Keratinocyte (primary cell): ENCODE measurements around the gene HCRT. TPM values are rescaled to one million over a fixed set of nuclear protein-coding genes. Genes with fewer than 3 reads are reported as not detected.
"Not testable (repeated sequence)": the region's sequence is repeated elsewhere in the genome, so short reads cannot be mapped to it uniquely, and the experiment has no call there.

Source experiments
- DNase-seq: peaks from one replicate; pipeline ENCODE4 v3.0.0-alpha.2; 2011; ENCODE audit warnings: low read depth, missing footprints, low spot score
- FAIRE-seq: peaks from 2 replicates; lab custom pipeline; 2011; peaks lifted over from hg19 to GRCh38; lab: Jason Lieb, UNC
- H2AFZ ChIP-seq: 2 replicates; pipeline ENCODE4 v1.6.0; 2012; ENCODE audit warnings: low read length, control low read depth, inconsistent platforms; ENCODE audit not compliant: control insufficient read depth
- H3K27ac ChIP-seq: 2 replicates; pipeline ENCODE4 v1.5.1; 2011; ENCODE audit warnings: low read length; ENCODE audit not compliant: control insufficient read depth, insufficient read depth
- H3K27me3 ChIP-seq: 3 replicates; pipeline ENCODE4 v1.6.0; 2011; ENCODE audit warnings: low read length; ENCODE audit not compliant: control insufficient read depth, insufficient read depth; ENCODE audit errors: extremely low read depth
- H3K36me3 ChIP-seq, 2 experiments: 2 replicates in 1 of 2; 3 replicates in 1 of 2; pipeline ENCODE4 v1.5.1; 2011; ENCODE audit warnings: low read length in 2 of 2, mild to moderate bottlenecking in 1 of 2; ENCODE audit not compliant: control insufficient read depth in 2 of 2, insufficient read depth in 2 of 2; ENCODE audit errors: extremely low read depth in 1 of 2
- H3K4me1 ChIP-seq: 3 replicates; pipeline ENCODE4 v1.5.1; 2011; ENCODE audit warnings: low read length; ENCODE audit not compliant: control insufficient read depth, insufficient read depth; ENCODE audit errors: extremely low read depth
- H3K4me2 ChIP-seq: 3 replicates; pipeline ENCODE4 v1.6.0; 2011; ENCODE audit warnings: low read depth, low read length; ENCODE audit not compliant: control insufficient read depth, insufficient read depth; ENCODE audit errors: extremely low read depth
- H3K4me3 ChIP-seq, 3 experiments: fragments of 200-600 bp in 1 of 3; sonication (generic) in 1 of 3; 2 replicates in 2 of 3; 3 replicates in 1 of 3; pipeline ENCODE4 v1.5.1; 2011 to 2016; ENCODE audit warnings: low read length in 3 of 3, mild to moderate bottlenecking in 3 of 3, control low read depth in 2 of 3, inconsistent platforms in 1 of 3, low read depth in 1 of 3, mixed read lengths in 1 of 3, mixed run types in 1 of 3, moderate library complexity in 1 of 3; ENCODE audit not compliant: control insufficient read depth in 2 of 3, insufficient read depth in 2 of 3; ENCODE audit errors: extremely low read depth in 1 of 3
- H3K79me2 ChIP-seq: 2 replicates; pipeline ENCODE4 v1.6.0; 2012; ENCODE audit warnings: low read length; ENCODE audit not compliant: control insufficient read depth, insufficient read depth
- H3K9ac ChIP-seq: 3 replicates; pipeline ENCODE4 v1.6.0; 2011; ENCODE audit warnings: low read length; ENCODE audit not compliant: control insufficient read depth, insufficient read depth; ENCODE audit errors: extremely low read depth
- H3K9me1 ChIP-seq: 3 replicates; pipeline ENCODE4 v1.6.0; 2011; ENCODE audit warnings: low read length; ENCODE audit not compliant: control insufficient read depth, insufficient read depth; ENCODE audit errors: extremely low read depth
- H3K9me3 ChIP-seq: 2 replicates; pipeline ENCODE4 v1.5.1; 2012; ENCODE audit warnings: low read depth, low read length; ENCODE audit not compliant: control insufficient read depth
- H4K20me1 ChIP-seq: 3 replicates; pipeline ENCODE4 v1.6.0; 2011; ENCODE audit warnings: low read length; ENCODE audit not compliant: control insufficient read depth, insufficient read depth; ENCODE audit errors: extremely low read depth
- EZH2 ChIP-seq: IDR thresholded peaks from one replicate; pipeline ENCODE4 v1.6.1; 2012; ENCODE audit warnings: inconsistent platforms, mild to moderate bottlenecking, low read length, moderate library complexity
- dilution Hi-C: fragments of 300-500 bp; cut with MboI; formaldehyde crosslinking; loops from one replicate; pipeline ENCODE4 v1.7.0; 2020; ENCODE audit warnings: low sequenced_read_pairs; ENCODE audit not compliant: extremely low pct_ligation_motif_present
- polyA plus RNA-seq, 5 experiments: library from polyadenylated mRNA; depleted of rRNA in 3 of 5; stranded (reverse) in 3 of 5; stranded (forward) in 1 of 5; unstranded in 1 of 5; fragments of >200 nt; gene quantifications; 1 replicate in 1 of 5; 2 replicates in 3 of 5; 3 replicates in 1 of 5; pipeline versions ENCODE4 v1.2.1 to v1.2.3, GENCODE V29; 2011 to 2012; ENCODE audit warnings: missing spikeins in 2 of 5, low read depth in 1 of 5, low replicate concordance in 1 of 5
- TF ChIP-seq, protein P1 (sequence below), 3 experiments: IDR thresholded peaks in 1 of 3; conservative IDR thresholded peaks in 1 of 3; optimal IDR thresholded peaks in 1 of 3; 2 replicates in 2 of 3; 3 replicates in 1 of 3; pipeline versions ENCODE3 to v1.5.1; 2011; ENCODE audit warnings: low read length in 3 of 3, mild to moderate bottlenecking in 3 of 3, moderate library complexity in 2 of 3, control low read depth in 1 of 3, inconsistent platforms in 1 of 3; ENCODE audit not compliant: insufficient read depth in 2 of 3; ENCODE audit errors: extremely low read depth in 1 of 3

The HCRT gene
- polyA plus RNA-seq, 1 donor (not counting 4 experiments of a cell fraction or from before 2014, with no cell fraction given), result not detected

DNA sequence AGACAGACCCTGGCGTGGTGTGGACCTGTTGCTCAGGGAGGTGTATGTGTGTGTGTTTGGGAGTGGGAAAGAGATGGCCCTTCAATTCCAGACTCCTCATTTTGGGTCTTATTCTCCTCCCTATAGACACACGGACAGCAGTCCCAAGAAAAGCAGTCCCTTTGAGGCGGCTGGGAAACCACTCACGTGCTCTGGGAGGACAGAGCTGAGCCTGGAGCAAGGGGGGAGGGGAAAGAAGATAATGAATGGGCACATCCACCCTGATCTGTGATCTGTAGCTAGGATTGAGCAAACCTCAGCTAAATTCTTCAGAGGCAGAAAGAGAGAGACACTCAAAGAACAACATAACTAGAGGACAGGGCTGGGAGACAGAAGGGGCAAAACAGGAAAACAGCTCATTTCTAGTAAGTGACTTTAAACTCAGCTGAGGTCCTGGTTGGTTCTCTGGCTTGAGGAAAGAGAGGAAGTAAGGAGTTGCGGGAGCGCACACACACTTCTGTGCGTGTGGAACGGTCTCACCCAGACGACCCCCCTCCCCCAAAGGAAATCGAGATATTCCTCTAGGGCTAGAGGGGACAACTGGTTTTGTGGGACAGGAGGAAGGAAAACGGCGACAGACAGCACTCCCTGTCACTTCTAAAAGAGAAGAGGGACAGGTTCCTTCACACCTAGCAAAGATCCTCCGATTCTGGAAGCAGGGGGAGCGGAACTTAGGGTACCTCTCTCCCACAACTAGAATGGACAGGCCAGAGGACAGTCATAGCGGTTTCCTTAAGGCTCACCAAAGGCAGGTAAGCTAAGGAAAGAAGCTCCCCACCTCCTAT is 31.1 kb downstream of the HCRT start:
- TF ChIP-seq EZH2, result no peak
- TF ChIP-seq, protein P1, sequence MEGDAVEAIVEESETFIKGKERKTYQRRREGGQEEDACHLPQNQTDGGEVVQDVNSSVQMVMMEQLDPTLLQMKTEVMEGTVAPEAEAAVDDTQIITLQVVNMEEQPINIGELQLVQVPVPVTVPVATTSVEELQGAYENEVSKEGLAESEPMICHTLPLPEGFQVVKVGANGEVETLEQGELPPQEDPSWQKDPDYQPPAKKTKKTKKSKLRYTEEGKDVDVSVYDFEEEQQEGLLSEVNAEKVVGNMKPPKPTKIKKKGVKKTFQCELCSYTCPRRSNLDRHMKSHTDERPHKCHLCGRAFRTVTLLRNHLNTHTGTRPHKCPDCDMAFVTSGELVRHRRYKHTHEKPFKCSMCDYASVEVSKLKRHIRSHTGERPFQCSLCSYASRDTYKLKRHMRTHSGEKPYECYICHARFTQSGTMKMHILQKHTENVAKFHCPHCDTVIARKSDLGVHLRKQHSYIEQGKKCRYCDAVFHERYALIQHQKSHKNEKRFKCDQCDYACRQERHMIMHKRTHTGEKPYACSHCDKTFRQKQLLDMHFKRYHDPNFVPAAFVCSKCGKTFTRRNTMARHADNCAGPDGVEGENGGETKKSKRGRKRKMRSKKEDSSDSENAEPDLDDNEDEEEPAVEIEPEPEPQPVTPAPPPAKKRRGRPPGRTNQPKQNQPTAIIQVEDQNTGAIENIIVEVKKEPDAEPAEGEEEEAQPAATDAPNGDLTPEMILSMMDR (optimal IDR thresholded peaks at IDR 0.05 in 1 of 3, IDR thresholded peaks at IDR 0.05 in 1 of 3, conservative IDR thresholded peaks at IDR 0.05 in 1 of 3; ENCODE audit: extremely low read depth in 1 of 3, insufficient read depth in 2 of 3, low read length in 3 of 3), result no peak
- Histone ChIP-seq H3K9ac (peak overlapping the region; percentile 98), H3K4me1 (peaks cover 17% of the 10 kb centered on the region), H3K4me3 (peak overlapping the region; percentile 81 to 99 (median 99)), H3K36me3 (peaks cover 8% of the 10 kb centered on the region in 2 experiments), H3K4me2 (peak overlapping the region; percentile 99), H3K9me1 (no peaks in the 10 kb centered on the region), H3K9me3 (no peaks in the 10 kb centered on the region), H3K79me2 (peaks cover 53% of the 10 kb centered on the region), H4K20me1 (peaks cover 3% of the 10 kb centered on the region), H3K27me3 (no peaks in the 10 kb centered on the region), H2AFZ (peak overlapping the region; percentile 53), H3K27ac (peak overlapping the region; percentile 86)
- dilution Hi-C loops, result no loop called here
- peak; percentile 59 for FAIRE-seq
- no peak for DNase-seq

DNA sequence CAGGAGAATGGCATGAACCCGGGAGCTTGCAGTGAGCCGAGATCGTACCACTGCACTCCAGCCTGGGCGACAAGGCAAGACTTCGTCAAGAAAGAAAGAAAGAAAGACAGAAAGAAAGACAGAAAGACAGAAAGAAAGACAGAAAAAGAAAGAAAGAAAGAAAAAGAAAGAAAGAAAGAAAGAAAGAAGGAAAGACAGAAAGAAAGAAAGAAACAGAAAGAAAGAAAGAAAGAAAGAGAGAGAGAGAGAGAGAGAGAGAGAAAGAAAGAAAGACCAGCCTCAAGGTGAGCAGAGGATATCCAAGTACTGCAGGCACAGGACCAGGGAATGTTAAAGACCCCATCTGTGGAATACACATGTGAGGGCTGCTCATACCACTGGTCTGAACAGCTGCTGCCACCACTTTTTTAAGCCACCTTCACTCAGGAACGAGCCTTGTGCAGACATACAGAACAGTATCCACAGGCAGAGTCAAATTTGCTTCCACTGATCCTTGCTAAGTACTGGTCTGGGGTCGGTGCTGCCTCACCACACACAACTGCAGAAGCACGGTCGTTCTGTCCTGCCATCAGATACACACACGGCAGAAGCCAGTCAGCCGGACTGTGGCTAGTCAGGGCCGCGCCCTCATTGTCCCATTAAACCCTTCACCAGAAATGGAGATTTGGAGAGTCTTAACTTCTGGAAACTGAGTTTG is 38.2 kb downstream of the HCRT start:
- no peak overlapping the region for H3K4me3 ChIP-seq
- no peak overlapping the region for H2AFZ ChIP-seq
- H3K9me1 ChIP-seq, result no peaks in the 10 kb centered on the region
- H3K9me3 ChIP-seq, result no peaks in the 10 kb centered on the region
- peaks cover 22 to 31% of the 10 kb centered on the region in 2 experiments for H3K36me3 ChIP-seq
- H4K20me1 ChIP-seq, result peaks cover 8% of the 10 kb centered on the region
- no peaks in the 10 kb centered on the region for H3K27me3 ChIP-seq
- TF ChIP-seq EZH2, result no peak
- no peak overlapping the region for H3K4me2 ChIP-seq
- H3K27ac ChIP-seq, result no peak overlapping the region
- dilution Hi-C loops, result no loop called here
- no peak overlapping the region for H3K9ac ChIP-seq
- no peaks in the 10 kb centered on the region for H3K4me1 ChIP-seq
- H3K79me2 ChIP-seq, result peaks cover 80% of the 10 kb centered on the region
- DNase-seq (no peak), FAIRE-seq (no peak)

DNA sequence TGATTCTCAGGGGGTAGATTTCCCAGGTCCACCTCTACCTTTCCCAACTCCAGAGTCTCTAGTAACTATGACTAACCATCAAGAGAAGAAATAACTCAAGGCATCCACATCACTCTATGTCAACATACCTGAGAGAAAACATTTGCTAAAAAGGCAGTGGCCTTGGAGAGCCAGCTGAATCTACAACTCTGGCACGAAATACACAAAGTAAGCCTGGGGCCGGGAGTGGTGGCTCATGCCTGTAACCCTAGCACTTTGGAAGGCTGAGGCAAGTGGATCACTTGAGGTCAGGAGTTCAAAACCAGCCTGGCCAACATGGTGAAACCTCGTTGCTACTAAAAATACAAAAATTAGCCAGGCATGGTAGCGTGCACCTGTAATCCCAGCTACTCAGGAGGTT is 42.1 kb downstream of the HCRT start:
- FAIRE-seq, H3K9ac ChIP-seq, DNase-seq, H3K9me3 ChIP-seq, H4K20me1 ChIP-seq, H3K4me1 ChIP-seq, H3K4me3 ChIP-seq, H2AFZ ChIP-seq, H3K27me3 ChIP-seq, H3K27ac ChIP-seq, H3K4me2 ChIP-seq, H3K9me1 ChIP-seq, dilution Hi-C loops: not testable (repeated sequence)
- peaks cover 26 to 29% of the 10 kb centered on the region in 2 experiments for H3K36me3 ChIP-seq
- H3K79me2 ChIP-seq, result peaks cover 79% of the 10 kb centered on the region
